Erythroblast (primary cell): ENCODE results near the gene BCDIN3D.

ENCODE experiments used
- DNase-seq, 2 experiments: peaks; one replicate each; lab custom pipeline; 2025; lab: John Stamatoyannopoulos, UW
- GATA1 ChIP-seq: IDR thresholded peaks from 2 replicates; pipeline ENCODE4 v1.6.1; 2011; ENCODE audit warnings: low read depth, mild to moderate bottlenecking, control low read depth, low read length, moderate library complexity
- POLR2A ChIP-seq: IDR thresholded peaks from 2 replicates; pipeline ENCODE4 v1.6.1; 2011; ENCODE audit warnings: mild to moderate bottlenecking, low read length

Gene BCDIN3D

DNA sequence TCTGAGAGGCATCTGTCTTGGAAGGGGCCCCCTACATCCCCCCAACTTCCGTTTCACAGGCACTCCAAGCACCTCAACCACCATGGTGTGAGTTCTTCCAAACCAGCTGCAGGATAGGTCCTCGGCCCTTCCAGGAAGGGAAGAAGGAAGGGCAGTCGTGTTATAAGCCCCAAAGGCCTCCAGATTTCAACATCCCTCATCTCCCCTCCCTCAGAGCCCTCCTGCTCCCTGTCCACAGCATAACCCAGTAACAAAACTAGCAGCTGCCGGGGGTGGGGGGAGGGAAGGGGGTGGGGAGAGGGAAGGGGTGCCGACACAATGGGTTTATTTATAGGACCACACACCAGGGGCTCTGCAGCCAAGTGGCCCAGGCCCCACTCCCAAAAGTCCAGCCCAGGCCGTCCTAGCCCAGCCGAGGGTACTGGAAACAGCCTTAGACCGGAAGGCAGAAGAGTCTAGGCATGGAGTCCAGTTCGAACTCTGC lies 33.0 kb downstream of the BCDIN3D start:
- TF ChIP-seq POLR2A (no peak), GATA1 (no peak)
- no peak for DNase-seq

DNA sequence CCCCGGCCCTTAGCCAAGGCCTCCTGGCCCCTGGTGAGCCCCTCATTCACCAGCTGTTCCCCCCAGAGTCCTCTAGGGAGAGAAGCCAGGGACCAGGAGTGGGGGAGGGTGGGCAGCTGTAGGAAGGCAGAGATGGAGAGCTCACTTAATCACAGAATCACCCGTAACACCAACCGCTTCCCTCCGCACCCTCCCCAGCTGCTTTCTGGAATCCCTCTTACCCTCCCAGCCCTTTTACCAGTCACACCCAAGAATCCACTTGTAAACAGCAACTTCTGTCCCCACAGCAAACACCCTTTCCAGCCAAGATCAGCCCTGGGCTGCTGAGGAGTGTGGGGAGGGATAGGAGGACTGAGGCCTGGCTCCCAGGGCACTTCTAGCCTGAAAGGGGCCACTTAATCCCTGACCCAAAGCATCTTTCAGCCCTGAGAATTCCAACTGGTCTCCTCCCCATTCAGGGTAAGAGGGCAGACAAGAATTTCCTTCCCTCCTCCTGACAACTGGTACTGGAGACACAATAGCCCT lies 33.5 kb downstream of the BCDIN3D start:
- TF ChIP-seq POLR2A (no peak), GATA1 (no peak)
- no peak for DNase-seq

DNA sequence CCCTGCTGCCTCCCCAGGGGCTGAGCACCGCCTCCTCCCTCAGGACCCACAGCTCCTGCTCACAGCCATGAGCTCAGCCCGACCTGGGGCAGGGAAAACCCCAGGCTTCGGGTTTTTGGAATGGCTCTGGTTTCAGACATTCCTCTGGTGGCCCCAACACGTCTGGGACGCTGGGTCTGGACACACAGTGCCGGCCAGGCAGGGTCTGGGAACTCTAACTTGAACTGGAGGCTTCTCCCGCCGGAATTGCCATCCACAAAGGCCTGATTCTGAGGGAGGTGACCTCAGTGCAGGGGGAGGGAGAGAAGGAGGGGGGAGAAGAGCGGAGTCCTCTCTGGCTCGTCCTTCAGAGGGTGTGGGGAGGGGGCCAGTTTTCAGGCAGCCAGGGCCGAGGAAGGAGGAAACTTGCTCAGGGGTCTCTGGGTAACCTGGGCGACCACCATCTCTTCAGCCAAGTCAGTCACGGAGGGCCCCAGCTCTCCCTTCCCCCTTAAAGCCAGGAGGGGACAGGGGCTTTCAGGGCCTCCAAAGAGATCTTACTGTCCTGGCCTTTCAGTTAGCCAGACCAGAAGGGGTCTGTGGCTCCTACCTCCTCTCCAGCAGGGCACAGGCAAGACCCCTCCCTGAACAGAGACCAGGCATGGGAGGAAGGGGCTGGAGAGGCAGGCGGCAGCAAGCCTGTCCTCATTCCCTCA lies 34.1 kb downstream of the BCDIN3D start:
- DNase-seq, result no peak
- TF ChIP-seq POLR2A, result no peak
- no peak for TF ChIP-seq GATA1

DNA sequence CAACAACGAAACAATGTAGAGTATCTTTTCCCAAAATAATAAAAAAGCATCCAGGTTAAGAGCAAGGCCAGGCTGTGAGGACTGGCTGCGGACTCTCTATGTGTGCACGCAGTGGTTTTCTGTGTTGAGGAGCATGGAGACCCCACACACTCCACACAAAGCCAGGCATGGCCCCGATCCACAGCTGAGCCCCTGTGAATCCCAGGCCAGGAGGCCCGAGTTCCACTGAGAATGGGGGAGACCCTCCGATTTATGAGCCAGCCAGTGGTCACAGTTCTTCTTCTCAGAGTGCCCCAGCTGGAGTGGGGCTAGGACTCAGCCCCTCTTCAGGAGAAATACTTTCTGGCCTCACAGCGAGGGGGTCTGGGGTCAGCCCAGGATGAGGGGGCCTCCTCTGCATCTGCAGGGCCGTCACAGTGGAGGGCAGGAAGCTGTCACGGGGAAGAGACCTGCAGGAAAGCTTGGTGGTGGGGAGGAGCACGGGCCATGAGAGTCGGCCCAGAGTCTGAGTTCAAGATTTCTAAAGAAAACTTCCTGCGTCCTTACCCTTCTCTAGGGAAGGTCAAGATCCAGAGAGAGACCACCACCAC lies 34.8 kb downstream of the BCDIN3D start:
- no peak for DNase-seq
- TF ChIP-seq POLR2A (no peak), GATA1 (no peak)

DNA sequence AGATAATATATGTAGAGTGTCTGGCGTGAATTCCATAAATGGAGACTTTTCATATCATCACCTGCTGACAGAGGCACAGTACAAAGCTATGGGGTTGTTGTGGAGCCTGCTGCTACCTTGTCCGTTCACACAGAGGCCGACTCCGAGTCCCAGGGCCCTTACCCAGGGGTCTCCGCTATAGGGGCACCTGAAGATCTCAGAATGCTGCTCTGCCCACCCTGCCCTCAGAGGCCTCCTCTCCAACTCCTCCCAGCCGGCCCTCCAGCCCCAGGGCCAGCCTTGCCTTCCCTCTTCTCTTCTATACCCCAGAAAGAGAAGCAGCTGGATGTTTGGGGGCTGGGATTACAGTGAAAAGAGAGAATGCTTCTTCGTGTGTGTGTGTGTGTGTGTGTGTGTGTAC lies 36.0 kb downstream of the BCDIN3D start:
- no peak for TF ChIP-seq POLR2A
- TF ChIP-seq GATA1, result no peak
- DNase-seq, result no peak

DNA sequence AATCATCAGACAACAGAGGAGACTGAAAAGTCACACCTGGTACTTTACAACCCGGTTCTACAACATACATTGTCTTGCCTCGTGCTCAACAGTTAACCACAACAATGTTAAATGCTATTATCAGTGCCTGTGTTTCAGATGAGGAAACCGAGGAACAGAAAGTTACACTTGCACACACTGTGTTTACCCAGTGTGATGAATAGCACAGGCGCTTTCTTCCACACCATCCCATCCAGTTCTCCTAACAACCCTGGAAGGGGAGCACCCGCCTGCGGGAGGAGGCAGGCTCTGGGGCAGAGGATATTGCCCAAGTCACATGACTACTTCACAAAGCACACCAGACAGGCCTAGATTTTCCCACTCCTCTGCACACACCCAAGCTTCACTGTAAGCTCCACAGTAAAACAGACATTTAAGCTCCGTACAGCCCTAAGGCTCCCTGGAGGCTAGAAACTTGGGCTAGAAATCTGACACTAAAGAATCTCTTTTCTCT lies 36.5 kb downstream of the BCDIN3D start:
- DNase-seq, result no peak
- no peak for TF ChIP-seq GATA1
- no peak for TF ChIP-seq POLR2A

DNA sequence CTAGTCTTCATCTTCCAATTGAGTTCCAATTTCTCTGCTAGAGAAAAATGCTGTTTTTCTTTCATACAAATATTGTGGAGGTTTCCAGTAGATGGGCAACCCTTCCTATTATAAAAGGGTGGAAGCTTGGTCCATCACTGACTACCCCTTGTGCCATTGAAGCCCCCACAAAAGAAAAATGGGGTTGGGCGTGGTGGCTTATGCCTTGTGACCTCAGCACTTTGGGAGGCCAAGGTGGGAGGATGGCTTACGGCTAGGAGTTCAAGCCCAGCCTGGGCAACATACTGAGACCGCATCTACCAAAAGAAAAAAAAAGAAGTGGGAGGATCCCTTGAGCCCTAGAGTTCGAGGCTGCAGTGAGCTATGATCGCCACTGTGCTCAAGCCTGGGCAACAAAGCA lies 37.5 kb downstream of the BCDIN3D start:
- no peak for TF ChIP-seq GATA1
- TF ChIP-seq POLR2A, result no peak
- no peak for DNase-seq

DNA sequence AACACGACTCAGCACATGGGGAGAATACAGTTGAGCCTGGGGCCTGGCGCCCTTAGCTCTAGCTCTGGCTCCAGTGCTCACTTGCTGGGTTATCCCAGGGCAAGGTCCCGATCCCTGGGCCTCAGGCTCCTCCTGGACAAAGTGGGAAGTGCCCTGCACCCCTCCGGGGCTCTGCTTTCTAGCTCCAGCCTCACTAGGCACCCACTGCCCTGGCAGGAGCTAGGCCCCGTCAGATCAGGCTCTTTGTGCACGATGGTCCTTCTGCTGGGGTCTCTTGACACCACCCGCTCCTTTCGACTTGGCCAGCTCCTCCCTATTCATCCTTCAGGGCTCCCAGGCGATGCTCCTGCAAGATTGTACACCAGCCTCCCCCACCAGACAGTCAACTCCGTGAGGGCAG lies 38.1 kb downstream of the BCDIN3D start:
- DNase-seq, result no peak
- TF ChIP-seq GATA1 (no peak), POLR2A (no peak)

DNA sequence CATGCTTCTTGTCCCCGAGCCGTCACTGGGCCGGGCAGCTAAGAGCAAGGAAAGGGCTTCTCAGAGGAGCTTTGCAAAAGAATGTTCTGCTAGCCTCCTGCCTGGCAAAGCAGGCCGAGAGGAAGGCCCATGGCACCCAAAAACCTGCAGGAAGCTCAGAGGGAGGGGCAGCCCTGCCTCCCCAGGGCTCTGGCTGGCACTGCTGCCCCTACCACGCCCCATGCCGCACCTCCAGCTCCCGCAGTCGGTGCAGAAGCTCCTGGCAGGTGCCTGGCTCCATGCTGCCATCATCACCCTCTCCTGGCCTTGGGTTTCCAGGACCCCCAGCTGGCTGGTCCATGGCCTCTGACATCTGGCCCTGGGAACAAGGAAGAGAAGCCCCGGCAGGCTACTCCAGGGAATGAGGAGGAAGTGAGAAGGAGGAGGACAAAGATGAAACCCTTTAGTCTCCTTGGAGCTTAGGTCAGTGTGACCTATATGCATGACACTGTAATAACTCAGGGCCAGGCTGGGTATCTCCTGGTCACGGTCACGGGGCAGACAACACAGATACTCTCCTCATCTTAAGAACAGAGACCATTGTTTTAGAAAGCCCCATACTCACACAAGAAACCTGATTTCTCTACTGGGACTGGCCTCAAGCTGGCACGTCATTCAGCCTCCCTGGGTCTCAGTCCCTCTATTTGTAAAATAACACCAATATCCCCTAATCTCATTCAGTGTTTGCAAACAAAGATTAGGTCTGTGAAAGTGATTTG lies 39.0 kb downstream of the BCDIN3D start:
- DNase-seq, result no peak
- no peak for TF ChIP-seq GATA1
- no peak for TF ChIP-seq POLR2A

DNA sequence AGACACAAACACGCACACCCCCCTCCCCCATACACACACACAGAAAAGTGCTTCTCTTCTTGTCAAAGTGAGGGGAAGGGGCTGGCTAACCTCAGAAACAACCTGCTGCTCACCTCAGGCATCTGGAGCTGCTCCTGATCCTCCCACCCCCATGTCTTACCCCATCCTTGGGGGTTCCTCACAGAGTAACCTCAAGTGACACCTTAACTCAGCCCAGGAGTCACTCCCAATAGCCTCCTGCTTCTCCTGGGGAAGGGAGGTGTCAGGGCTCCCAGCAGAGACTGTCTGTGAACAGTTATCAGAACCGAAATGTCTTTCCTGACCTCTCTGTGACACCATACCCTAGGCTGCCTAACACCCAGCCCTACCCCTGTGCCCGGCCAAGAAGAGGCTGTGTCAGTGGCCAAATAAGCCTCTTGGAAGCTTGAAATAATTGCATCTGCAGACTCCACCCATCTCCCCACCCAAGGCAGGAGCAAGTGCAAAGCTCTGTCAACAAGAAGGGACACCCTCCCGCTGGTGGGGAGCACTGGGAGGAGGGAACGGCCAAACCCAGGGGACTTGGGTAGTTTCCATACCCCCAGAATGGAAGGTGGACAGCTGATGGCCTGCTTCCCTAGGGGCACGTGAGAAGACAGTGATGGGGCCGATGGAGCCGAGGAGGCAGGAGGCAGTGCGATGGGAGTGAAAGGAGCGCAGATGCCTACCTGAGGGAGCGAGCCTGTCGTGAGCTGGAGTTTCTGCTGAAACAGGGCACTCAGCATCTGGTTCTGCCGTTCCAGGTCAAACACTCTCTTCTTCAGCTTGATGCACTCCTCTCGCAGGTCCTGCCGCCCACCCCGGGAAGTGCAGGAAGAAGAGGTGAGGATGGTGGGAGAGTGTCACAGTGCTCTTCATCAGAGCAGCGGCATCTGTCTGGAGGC lies 41.5 kb downstream of the BCDIN3D start:
- TF ChIP-seq POLR2A (no peak), GATA1 (no peak)

DNA sequence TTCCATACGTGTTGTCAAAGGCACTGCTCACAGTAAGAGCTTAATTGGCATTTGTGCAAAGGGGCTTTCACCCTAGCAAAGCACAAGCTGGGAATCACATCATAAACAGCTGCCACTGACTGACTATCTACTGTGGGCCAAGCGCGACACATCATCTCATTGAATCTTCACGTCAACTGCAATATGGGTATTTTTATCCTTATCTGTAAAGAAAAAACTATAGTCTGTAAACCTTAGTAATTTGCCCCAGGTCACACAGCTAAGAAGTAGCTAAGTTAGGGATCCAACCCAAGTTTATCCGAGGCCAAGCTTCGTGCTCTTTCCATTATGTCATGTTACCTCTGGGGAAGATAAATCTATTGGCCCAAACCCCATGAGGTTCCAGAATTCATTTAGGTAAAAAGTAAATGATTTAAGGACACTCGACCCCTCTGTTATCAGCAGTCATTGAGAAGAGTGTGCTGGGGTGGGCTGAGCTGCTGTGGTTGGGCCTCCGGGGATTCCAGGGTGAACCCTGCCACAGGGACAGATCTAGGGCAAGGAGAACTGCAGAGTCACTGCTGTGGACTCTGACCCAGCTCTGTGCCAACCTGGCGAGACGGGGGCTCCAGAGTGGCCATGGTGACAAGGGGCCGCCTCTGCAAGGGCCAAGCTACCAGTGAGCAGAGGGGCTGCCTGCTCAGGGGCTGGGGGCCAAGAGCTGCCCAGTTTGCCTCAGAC lies 42.3 kb downstream of the BCDIN3D start:
- no peak for DNase-seq
- TF ChIP-seq POLR2A, result no peak
- no peak for TF ChIP-seq GATA1

More for the DNA sequence above, 41.5 kb downstream of the BCDIN3D start:
- DNase-seq, result no peak

DNA sequence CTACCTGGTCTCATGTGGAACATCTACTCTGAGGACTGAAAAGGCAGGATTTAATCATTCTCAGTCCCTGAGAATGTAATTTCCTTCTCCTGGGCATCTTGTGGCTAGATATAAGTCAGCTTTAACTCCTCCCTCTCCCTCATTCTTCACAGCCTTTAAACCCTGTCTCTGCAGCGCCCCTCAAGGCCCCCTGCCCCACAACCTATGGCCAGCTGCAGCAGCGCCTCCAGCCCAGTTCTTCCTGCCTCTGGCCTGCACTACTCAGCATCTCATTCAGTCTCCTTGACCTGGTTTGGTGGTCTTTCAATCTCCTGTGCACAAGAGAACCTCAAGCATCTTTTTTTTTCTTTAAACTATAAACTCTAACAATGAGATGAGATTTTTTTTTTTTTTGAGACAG lies 44.0 kb downstream of the BCDIN3D start:
- no peak for DNase-seq
- TF ChIP-seq POLR2A (no peak), GATA1 (no peak)
